GM18520 (cell line): ENCODE data around the gene KCNT1.

Experiments
- ATAC-seq: cut with Tn5 transposase; IDR thresholded peaks from one replicate; pipeline ENCODE4 v1.9.1; 2021; ENCODE audit not compliant: unreplicated experiment

The KCNT1 gene

GRCh38 chr9:135698767-135699166 is 3.2 kb upstream of the KCNT1 start:
- no peak for ATAC-seq

- no peak for ATAC-seq
Measured at GRCh38 chr9:135699440-135699839, 2.5 kb upstream of the KCNT1 start, which contains the start of gene SOHLH1. SOHLH1 (minus strand) TSS chr9:135699481; CDS start chr9:135699467, 14 bp downstream.

GRCh38 chr9:135700525-135700924 is 1.5 kb upstream of the KCNT1 start:
- no peak for ATAC-seq

- no peak for ATAC-seq
Measured at GRCh38 chr9:135701067-135701958, 672 bp upstream of the KCNT1 start.

- ATAC-seq, result no peak
Measured at GRCh38 chr9:135703726-135704125, 1.7 kb downstream of the KCNT1 start.

GRCh38 chr9:135704483-135704882 is 2.5 kb downstream of the KCNT1 start:
- ATAC-seq, result no peak

- ATAC-seq, result no peak
Measured at GRCh38 chr9:135705376-135705775, 3.4 kb downstream of the KCNT1 start.

GRCh38 chr9:135706288-135706687 is 4.3 kb downstream of the KCNT1 start:
- no peak for ATAC-seq

GRCh38 chr9:135707252-135708138 is 5.5 kb downstream of the KCNT1 start:
- no peak for ATAC-seq

- no peak for ATAC-seq
Measured at GRCh38 chr9:135708164-135708563, 6.2 kb downstream of the KCNT1 start.

- no peak for ATAC-seq
Measured at GRCh38 chr9:135711391-135711790, 9.4 kb downstream of the KCNT1 start.

- ATAC-seq, result no peak
Measured at GRCh38 chr9:135711881-135712280, 9.9 kb downstream of the KCNT1 start.

GRCh38 chr9:135712613-135713295 is 10.8 kb downstream of the KCNT1 start:
- ATAC-seq, result no peak

GRCh38 chr9:135714242-135715055 is 12.5 kb downstream of the KCNT1 start:
- ATAC-seq, result no peak

- no peak for ATAC-seq
Measured at GRCh38 chr9:135715056-135715595, 13.1 kb downstream of the KCNT1 start.

- ATAC-seq, result no peak
Measured at GRCh38 chr9:135716045-135716444, 14.1 kb downstream of the KCNT1 start.

- ATAC-seq, result no peak
Measured at GRCh38 chr9:135717410-135717809, 15.4 kb downstream of the KCNT1 start.

- ATAC-seq, result no peak
Measured at GRCh38 chr9:135718616-135719015, 16.6 kb downstream of the KCNT1 start.

- ATAC-seq, result no peak
Measured at GRCh38 chr9:135719472-135719871, 17.5 kb downstream of the KCNT1 start.

- ATAC-seq, result no peak
Measured at GRCh38 chr9:135722365-135722764, 20.4 kb downstream of the KCNT1 start.
